DMS153 treated with DMSO at 0.1 percent for 48 hours (cell line): ENCODE measurements around the gene PTGFRN.

ENCODE experiments used
- DNase-seq: peaks from one replicate; lab custom pipeline; 2025; ENCODE audit not compliant: unreplicated experiment; lab: John Stamatoyannopoulos, UW

The PTGFRN gene

GRCh38 chr1:117029685-117030084, 120.0 kb downstream of the PTGFRN start:
- no peak for DNase-seq

DNA sequence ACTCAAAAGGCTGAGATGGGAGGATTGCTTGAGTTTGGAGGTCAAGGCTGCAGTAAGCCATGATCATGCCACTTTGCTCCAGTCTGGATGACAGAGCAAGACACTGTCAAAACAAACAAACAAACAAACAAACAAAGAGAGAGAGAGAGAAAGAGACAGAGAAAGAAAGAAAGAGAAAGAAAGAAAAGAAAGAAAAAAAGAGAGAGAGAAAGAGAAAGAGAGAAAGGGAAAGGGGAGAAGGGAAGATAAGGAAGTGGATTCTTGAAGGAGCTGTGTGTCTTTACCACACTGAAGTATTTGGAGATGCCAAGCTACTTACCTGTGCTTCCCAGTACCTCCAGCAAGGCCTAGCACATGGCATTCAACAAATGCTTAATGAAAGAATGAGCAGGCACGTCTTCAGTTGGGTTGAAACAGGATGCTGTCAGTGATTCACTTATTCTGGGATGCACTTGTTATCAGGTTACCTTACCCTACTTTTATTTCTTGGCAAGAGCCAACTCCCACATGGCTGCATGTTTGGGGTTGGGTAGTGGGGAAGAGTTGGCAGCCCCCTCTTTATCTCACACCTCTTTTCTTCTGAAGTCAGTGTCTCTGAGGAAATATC, 120.7 kb downstream of the PTGFRN start:
- no peak for DNase-seq

DNA sequence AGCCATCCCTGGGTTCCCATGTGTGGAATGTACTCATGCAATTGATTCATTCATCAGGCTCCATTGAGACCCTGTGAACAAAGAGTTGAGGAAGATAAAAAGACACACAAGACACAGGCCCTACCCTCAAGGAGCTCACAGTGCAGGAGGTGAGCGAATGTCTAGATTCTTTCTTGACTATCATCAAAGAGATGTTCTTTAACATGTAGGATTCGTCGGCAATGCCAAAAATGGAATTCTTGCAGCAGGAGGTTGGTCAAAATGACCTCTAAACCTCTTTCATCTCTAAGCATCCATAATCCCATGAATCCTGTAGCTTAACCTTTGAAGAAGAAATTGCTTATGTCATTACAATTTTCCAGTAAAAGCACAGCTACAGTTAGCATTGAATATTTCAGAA, 122.5 kb downstream of the PTGFRN start:
- DNase-seq, result no peak

DNA sequence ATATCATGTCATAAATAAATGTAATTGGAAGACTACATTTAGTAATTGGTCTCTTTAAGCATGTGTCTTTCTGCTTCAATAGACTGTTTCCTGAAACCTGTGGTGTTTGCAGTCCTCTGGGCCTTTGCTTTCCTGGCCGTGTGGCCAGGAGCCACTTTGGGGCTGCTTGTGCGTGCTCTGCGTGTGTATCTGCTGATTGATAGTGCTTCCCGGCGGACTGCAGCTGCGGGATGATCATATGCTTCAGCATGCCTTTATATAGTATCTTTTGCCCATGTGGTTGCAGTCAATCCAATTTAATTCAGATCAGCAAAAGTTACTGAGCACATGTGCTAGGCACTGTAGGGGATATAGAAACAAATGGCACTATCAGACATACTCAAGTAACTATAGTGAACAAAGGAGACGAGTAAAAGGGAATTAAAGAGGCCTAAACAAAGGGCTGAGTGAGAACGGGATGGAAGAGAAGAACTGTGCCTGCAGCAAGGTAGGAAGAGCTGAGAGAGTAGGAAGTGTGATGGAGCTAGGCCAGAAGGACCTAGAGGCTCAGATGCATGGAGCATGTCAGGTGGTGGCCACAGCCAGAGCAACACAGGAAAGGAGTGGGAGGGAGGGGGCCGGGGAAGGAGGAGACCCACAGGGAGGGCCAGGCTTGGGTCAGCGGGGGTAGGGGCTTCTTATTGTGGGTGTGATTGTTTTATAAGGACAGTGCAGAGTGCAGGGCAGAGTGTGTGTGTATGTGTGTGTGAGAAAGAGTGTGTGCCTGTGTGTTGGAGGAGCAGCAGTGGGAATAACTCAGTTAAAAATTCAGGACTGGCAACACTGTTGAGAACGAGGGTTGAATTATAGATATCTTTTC, 123.2 kb downstream of the PTGFRN start:
- no peak for DNase-seq

DNA sequence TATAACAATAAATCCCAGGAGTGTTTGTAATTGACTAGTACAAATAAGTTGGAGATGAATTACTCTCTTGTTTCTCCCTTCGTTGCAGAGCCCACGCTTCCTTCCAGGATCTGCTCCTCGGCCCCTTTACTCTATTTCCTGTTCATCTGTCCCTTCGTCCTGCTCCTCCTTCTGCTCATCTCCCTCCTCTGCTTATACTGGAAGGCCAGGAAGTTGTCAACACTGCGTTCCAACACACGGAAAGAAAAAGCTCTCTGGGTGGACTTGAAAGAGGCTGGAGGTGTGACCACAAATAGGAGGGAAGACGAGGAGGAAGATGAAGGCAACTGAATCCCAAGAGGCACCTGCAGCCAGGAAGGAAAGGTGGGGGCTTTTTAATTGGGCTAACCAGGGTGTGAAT, 124.1 kb downstream of the PTGFRN start:
- DNase-seq, result no peak

- DNase-seq, result no peak
Measured at GRCh38 chr1:117034791-117035290, 125.1 kb downstream of the PTGFRN start.

GRCh38 chr1:117036018-117036461, 126.3 kb downstream of the PTGFRN start:
- no peak for DNase-seq

DNA sequence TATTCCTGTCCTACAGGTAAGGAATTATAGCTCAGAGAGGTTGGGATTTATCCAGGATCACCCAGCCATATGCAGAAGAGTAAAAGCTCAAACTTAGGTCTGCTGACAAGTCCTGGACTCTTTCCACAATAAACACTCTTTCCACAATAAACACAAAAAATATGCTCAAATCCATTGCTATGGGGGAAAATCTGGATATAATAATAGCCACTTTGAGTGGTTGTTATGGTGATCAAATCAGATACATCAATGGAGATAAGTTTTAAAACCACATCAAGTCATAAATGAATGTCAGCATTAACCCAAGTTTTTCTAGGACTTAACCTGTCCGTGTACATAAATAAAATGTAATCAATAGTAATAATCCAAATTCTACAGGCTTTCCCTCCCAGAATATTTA, 128.1 kb downstream of the PTGFRN start:
- DNase-seq, result no peak

DNA sequence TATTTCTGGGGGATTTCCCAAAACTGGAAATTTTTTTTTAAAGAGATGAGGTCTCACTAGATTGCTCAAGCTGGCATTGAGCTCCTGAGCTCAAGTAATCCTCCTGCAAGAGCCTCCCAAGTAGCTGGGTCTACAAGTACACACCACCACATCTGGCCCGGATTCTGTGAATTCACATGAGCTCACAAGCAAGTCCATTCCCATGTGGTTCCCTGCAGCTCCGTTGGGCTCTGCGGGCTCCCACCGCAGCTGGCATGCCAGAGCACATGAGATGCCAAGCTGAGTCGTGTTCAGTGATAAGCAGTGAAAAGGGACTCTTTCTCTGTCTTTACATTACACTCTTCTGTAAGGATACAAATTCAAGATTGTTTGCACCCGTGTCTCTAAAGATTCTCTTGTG, 128.5 kb downstream of the PTGFRN start:
- no peak for DNase-seq
